GM12874 (cell line): ENCODE results near the gene C6orf89.

Source experiments
- TF ChIP-seq, protein P1 (sequence below): IDR thresholded peaks from 2 replicates; pipeline ENCODE4 v1.5.1; 2011; ENCODE audit warnings: low read depth, mild to moderate bottlenecking, control low read depth, low read length, moderate library complexity; ENCODE audit not compliant: insufficient read depth

The C6orf89 gene

DNA sequence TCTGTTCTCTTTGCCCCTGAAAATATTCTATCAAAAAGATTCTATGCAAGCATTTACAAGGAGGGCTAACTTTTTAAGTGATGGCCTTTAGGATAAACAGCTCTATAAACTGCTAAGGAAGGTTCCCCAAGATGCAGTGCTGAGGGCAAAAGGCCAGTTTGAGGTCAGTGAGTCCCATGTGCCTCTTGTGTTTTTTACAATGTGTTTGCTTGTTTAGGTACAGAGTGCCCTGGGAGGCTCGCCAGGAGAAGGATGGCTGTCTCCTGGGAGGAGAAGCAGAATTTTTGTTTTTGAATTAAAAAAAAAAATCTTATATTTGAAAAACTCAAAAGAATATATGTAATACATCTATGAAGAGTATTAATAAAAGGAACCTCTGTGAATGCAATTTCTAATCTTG lies 87.4 kb downstream of the C6orf89 start:
- TF ChIP-seq, protein P1, sequence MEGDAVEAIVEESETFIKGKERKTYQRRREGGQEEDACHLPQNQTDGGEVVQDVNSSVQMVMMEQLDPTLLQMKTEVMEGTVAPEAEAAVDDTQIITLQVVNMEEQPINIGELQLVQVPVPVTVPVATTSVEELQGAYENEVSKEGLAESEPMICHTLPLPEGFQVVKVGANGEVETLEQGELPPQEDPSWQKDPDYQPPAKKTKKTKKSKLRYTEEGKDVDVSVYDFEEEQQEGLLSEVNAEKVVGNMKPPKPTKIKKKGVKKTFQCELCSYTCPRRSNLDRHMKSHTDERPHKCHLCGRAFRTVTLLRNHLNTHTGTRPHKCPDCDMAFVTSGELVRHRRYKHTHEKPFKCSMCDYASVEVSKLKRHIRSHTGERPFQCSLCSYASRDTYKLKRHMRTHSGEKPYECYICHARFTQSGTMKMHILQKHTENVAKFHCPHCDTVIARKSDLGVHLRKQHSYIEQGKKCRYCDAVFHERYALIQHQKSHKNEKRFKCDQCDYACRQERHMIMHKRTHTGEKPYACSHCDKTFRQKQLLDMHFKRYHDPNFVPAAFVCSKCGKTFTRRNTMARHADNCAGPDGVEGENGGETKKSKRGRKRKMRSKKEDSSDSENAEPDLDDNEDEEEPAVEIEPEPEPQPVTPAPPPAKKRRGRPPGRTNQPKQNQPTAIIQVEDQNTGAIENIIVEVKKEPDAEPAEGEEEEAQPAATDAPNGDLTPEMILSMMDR: no peak

DNA sequence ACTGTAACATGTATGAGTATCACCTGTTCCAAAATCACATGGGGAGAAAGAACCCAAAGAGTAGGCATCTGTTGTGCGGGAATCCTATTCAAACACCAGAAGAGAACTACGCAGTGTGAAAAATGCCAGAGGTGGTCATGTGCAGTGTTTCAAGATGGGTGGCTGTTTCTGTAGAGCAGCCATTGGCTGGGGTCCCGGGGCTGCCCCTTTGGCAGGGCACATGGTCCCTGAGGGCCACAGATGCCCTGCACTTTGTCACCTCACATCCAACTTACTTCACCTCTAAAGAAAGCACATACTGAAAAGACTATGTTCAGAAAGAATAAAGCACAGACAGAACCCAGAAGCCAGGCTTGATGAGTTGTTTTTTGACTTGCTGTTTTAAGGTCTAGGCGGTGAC lies 87.9 kb downstream of the C6orf89 start:
- TF ChIP-seq, protein P1: no peak

DNA sequence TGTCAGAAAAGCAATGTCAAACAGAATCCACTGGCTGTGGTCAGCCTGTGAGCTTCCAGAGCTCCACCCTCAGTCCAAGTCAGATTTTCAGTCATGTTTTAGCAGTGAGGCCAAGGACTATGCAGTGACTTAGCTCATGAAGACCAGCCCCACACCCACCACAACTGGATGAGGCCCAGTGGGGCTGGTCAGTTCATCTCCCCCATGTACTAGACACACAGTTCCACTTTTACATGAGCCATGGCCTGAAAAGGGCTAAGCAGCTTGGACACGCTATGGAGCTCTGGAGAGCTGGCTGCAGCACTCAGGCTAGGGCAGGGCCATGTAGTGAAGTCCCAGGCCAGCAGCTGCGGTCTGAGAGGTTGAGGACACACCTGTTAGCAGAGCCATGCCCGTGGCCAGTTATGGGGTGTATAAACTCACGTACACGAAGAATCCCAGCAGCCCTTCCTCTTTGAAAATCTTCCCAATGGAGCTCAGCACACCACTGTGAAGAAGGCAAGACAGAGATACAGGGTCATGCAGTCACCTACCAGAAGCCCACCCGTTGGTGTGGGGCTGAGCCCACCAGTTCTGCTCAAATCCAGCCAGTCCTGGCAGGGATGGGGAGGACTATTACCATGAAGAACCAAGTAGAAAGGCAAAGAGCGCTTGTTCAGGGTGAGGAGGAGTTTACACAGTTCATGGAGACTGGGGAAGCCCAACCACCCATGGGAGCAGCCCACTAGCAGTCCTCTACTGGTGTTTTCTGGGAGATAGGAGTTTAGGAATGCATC lies 89.7 kb downstream of the C6orf89 start:
- TF ChIP-seq, protein P1: no peak

DNA sequence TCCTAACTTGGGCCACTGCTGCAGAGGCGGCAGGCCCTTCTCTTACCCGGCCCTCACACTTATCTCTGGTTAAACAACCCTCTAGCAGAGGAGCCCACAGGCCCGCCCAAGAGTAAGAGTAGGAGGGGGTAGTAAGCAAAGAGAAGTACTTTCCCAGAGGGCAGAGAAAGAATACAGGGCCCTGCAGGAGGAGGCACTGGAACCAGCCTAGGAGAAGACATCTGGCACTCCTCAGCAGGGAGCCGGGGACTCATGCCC lies 90.2 kb downstream of the C6orf89 start:
- TF ChIP-seq, protein P1: no peak

DNA sequence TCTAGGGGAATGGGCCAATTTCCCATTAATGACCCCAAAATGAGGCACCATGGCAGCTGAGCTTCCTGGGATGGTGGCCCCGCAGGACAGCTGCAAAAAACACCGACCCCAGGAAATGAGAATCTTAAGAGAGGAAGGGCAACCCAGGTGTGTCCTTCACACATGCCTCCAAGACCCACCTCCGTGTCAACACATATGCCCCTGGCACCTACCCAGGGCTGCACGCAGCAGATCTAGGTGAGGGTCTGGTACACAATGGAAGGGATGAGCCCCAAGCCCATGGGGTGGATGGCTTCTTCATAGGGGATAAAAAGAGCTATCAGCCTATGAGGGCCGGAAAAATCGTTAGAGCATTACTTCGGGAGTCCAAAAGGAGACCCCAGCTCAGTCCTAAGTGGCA lies 90.8 kb downstream of the C6orf89 start:
- TF ChIP-seq, protein P1: no peak

DNA sequence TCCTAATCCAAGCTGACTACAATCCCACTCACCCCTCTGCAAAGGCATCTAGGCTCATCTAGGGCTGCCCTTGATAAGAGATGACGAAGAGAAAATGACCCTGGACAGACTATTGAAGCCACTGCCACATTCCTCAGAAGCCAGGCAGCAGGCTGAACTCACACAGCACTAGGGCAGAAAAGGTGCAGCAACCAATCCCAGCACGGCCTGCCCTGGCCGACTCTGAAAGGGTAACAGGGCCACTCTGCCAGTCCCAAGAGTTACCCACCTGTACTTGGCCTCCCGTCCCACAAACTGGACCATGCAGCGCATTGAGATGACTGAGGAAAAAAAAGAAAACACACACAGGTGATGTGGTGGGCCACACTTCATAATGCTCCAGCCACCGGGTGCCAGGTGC lies 91.2 kb downstream of the C6orf89 start:
- TF ChIP-seq, protein P1: no peak

DNA sequence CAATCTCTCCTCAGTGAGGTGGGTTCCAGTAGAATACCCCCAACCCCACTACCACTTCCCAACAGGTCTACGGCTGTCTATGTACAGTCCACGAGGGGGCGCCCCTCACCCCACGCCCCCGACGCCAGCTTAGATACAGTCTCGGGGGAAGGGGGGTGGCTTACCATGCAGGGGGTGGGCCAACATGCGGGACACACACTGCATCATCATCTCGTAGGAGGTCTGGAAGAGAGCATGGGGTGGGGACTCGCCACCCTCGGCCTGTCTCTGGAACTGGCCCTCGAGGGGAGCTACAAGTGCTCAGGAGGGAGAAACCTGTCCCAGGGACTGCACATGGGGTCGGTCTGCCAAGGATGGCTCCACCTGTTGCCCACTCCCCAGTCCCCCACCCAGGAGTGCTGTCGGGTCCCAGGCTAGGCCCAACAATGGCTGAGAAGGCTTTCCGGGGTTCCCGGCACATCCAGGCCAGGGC lies 91.8 kb downstream of the C6orf89 start:
- TF ChIP-seq, protein P1: peak; percentile 60
